HG02759 (cell line): ENCODE measurements around the gene POLA2.
"Not testable (repeated sequence)": the region's sequence is repeated elsewhere in the genome, so short reads cannot be mapped to it uniquely, and the experiment has no call there.

Source experiments
- ATAC-seq: cut with Tn5 transposase; IDR thresholded peaks from one replicate; pipeline ENCODE4 v1.9.1; 2021; ENCODE audit warnings: mild to moderate bottlenecking, moderate library complexity; ENCODE audit not compliant: unreplicated experiment

Gene POLA2

GRCh38 chr11:65241134-65241533 lies 20.6 kb upstream of the POLA2 start:
- no peak for ATAC-seq

DNA sequence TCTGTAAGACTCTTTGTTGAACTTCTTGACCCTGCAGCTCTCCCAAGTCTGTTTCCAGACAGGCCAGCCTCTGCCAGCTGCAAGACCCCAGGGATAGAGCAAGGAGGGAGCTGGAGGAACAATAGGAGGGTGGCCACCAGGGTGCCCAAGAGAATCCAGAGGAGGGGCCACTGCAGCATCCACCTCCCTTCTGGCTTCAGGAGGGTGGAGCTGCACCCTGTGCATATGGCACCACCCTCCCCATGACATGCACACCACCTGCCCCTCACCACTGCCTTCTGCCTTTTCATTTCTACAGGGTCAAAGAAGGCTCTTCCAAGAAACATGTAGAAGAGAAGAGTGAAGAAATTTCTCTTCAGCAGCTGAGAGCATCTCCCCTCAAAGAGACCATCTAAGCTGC lies 20.1 kb upstream of the POLA2 start:
- no peak for ATAC-seq

DNA sequence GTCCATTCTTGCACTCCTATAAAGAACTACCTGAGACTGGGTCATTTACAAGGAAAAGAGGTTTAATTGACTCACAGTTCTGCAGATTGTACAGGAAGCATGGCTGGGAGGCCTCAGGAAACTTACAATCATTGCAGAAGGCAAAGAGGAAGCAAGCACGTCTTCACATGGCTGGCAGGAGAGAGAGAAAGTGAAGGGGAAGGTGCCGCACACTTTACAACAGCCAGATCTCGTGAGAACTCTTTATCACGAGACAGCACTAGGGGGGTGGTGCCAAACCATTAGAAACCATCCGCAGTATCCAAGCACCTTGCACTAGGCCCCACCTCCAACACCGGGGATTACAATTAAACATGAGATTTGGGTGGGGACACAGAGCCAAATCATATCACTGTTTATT lies 19.4 kb upstream of the POLA2 start:
- no peak for ATAC-seq

DNA sequence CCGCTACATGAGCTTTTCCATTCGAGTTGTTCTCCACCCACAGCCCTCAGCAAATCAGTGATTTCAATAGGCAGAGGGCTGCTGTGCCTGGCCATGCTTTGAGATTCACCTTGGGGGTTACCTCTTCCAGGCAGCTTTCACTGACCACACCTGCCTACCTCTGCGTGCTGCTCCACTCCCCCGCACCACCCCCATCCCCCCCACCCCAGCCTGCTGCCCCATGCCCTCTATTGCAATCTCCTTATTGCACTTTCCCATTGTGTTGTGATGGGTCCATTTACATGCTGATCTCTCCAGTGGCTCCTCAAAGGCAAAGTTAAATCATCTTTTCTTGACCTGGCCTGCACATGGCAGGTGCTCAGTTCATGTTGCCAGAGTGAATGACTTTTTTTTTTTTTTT lies 18.0 kb upstream of the POLA2 start:
- no peak for ATAC-seq

DNA sequence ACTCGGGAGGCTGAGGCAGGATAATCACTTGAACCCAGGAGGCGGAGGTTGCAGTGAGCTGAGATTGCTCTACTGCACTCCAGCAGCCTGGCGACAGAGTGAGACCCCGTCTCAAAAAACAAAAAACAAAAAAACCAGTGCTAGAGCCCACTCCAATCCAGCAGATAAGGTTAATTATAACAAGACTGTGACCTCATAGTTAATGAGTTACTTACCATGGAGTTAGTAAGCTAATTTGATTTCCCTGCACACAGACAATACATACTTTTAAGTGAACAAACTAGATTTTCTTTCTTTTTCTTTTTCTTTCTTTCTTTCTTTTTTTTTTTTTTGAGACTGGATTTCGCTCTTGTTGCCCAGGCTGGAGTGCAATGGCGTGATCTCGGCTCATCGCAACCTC lies 16.7 kb upstream of the POLA2 start:
- ATAC-seq, result not testable (repeated sequence)

DNA sequence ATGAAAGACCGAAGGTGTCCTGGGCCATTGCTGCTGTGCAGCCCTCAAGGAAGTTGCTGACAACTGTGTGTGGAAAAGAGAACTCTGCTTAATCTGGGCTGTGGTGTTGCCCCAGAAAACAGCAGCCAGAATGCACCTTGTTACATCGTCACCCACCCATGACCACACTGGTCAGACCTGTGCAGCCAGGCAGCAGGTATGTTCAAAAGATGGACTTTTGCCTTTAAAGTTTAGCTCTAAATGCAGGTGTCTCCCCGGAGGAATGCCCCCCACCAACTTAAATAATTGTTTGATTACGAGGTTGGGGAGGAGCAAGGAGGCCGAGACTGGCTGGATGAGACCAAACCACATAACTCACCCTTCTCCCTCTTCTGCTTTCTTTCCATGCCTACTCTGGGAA lies 15.3 kb upstream of the POLA2 start:
- ATAC-seq, result no peak

DNA sequence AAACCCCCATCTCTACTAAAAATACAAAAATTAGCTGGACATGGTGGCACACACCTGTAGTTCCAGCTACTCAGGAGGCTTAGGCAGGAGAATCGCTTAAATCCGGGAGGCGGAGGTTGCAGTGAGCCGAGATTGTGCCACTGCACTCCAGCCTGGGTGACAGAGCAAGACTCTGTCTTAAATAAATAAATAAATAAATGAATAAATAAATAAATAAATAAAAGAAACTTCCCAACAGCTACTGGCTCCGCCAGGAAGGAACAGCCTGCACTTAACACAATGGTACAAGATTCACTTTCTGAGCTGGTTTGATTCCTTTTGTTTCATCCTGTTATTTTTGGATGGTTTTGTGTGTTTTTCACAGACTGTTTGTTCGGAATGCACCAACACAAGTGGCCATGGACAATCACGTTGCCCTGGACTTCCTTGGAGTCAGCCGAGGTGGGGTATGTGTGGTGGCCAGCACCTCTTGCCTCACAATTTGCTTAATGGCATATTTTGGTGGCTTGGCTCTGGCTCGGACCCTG lies 13.5 kb upstream of the POLA2 start:
- not testable (repeated sequence) for ATAC-seq

DNA sequence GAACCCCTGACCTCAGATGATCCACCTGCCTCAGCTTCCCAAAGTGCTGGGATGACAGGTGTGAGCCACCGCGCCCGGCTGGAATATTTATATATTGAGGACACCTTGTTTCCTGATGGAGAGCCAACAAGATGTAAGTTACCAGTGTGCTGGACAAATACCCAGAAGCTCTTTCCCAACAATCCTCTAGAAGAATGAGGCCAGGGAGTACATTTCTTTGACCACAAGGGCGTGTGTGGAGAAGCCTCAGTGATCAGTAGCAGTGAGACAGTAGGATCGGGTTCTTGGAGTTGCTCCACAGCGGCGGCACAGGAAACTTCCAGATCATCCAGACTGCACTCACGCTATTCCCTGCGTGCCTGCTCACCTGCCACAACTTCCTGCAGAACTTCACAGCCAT lies 10.3 kb upstream of the POLA2 start:
- no peak for ATAC-seq

DNA sequence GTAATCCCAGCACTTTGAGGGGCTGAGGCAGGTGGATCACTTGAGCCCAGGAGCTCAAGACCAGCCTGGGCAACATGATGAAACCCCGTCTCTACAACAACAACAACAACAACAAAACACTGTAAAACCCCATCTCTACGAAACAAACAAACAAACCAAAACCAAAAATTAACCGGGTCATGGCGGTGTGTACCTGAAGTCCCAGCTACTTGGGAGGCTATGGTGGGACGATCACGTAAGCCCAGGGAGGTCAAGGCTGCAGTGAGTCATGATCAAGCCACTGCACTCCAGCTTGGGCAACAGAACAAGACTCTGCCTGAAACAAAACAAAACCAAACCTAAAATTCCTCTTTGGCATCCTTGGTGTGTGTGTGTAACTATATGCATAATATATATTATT lies 7.0 kb upstream of the POLA2 start:
- ATAC-seq, result no peak

DNA sequence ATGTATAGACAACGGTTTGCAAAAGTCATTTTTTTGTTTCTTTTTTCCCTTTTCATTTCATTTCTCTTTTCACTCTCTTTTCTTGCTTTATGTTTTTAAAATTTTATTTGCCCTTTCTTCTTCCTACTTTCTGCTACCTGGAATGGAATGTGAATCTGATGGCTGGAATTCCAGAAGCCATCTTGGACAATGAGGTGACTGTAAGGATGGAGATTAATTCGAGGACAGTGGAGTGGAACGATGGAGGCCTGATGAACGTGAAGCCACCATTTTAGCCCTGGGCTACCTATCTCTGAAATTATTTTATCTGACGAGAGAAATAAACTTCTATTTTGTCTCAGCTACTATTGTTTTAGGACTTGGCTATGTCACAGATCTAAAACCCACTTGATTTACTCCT lies 2.8 kb upstream of the POLA2 start:
- ATAC-seq, result no peak

GRCh38 chr11:65260302-65260701 lies 1.5 kb upstream of the POLA2 start:
- ATAC-seq, result no peak

GRCh38 chr11:65260756-65261590 lies 789 bp upstream of the POLA2 start:
- ATAC-seq, result no peak

DNA sequence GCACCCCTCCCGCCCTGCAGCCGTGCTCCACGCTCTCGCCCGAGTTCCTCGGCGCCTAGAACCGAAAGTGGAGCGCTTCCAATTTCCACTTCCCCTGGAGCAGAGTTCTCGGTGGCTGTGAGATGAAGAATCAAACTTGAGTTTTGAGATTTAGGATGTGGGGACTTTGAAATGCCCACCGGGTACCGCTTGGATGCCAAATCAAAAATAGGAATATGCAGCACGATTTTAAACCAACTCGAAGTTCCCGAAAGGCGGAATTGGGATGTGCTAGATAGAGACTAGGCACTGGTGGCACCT lies 569 bp downstream of the POLA2 start:
- ATAC-seq, result no peak

DNA sequence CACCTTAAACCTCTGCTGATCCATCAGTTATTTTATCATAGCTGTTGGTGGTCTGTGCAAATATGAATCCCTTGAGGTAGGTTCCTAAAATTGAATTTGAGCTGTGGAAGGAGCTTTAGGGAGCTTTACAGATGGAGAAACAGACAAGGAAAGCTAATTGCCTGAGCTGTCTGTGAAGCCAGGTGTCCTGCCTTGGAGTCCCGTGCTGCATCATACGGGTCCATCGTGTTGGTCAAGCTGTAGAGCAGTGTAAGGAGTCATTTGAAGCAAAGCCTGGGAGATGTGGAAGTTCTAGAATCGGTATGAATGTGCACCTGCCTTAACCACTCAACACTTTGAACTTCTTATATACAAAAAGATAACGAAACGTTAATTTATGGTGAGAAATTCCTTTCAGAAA lies 1.0 kb downstream of the POLA2 start:
- no peak for ATAC-seq

- ATAC-seq, result not testable (repeated sequence)
Measured at GRCh38 chr11:65264747-65265146, 3.0 kb downstream of the POLA2 start.

DNA sequence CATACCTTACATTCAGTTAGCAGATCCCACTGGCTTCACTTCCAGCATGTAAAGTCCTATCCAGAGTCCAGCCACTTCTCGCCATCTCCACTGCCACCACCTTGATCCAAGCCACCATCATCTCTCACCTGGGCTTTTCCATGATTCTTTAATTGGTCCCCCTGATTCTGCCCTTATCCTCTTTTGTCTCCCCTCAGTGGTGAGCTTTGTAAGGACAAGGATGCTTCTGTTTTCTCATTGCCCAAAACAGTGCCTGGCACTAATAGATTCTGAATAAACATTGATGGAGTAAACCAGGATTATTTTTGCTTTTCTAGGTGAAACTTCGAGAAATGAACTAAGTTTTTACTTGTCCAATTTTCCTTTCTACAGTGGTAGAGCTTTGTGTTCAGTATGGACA lies 4.4 kb downstream of the POLA2 start:
- ATAC-seq, result no peak

- ATAC-seq, result no peak
Measured at GRCh38 chr11:65274735-65275682, 13.2 kb downstream of the POLA2 start.

GRCh38 chr11:65275906-65276305 lies 14.1 kb downstream of the POLA2 start:
- no peak for ATAC-seq

- no peak for ATAC-seq
Measured at GRCh38 chr11:65277631-65278277, 16.0 kb downstream of the POLA2 start.

GRCh38 chr11:65278356-65278755 lies 16.6 kb downstream of the POLA2 start:
- ATAC-seq, result no peak

DNA sequence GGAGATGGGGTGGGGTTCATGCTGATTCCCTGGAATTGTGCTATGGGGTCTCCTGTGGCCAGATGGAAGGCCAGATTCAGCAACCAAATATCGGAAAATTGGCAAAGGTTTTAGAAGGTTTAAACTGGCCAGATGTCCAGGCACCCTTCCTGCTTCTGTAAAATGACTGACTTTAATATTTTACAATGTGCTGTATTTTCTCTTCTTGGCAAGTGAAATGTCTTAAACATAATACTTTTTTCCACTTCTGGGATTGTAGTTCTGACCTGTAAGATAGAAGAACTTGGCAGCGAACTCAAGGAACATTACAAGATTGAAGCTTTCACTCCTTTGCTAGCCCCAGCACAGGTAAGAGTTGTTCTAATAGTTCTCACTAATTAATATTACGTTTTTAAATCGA lies 17.5 kb downstream of the POLA2 start:
- no peak for ATAC-seq
